ENCODE measurements around the gene HOXD10. TPM values are rescaled to one million over a fixed set of nuclear protein-coding genes. Genes with fewer than 3 reads are reported as not detected.

The HOXD10 gene
- total and polyA plus RNA-seq, 9 of the 15 experiments (the other 6 are each of a cell fraction or from before 2014, with no cell fraction given), result not detected

- Histone ChIP-seq H3K27ac (ENCODE audit: extremely low read depth, low read depth, low read length) (no peak overlapping the region), H3K9me1 (ENCODE audit: control insufficient read depth, insufficient read depth, low read length) (no peaks in the 10 kb centered on the region), H3K4me2 (ENCODE audit: insufficient read depth, low read length) (peak overlapping the region; percentile 29), H3K27me3 (ENCODE audit: control insufficient read depth in 2 of 2, insufficient read depth in 2 of 2, low read length in 2 of 2) (peaks cover 46 to 63% of the 10 kb centered on the region in 2 experiments), H3K4me3 (peak overlapping the region; percentile 27), H3K36me3 (ENCODE audit: control insufficient read depth, insufficient read depth, low read length) (no peaks in the 10 kb centered on the region), H2AFZ (ENCODE audit: low read depth, low read length) (peak overlapping the region; percentile 28; the same call in 1 of the 2 replicates), H3K79me2 (ENCODE audit: control insufficient read depth, insufficient read depth, low read length) (no peaks in the 10 kb centered on the region), H3K9me3 (replicated peaks; ENCODE audit: control insufficient read depth, insufficient read depth, low read depth, low read length) (no peaks in the 10 kb centered on the region), H3K4me1 (replicated peaks in 1 of 2; ENCODE audit: control insufficient read depth in 2 of 2, insufficient read depth in 2 of 2, low read length in 2 of 2) (peaks cover 0 to 21% of the 10 kb centered on the region in 2 experiments; a peak in 2 of 5 replicates), H4K20me1 (replicated peaks; ENCODE audit: control insufficient read depth, insufficient read depth, low read length) (0 out of 2 replicates have a peak, but pooled peaks cover 5% of the 10 kb centered on the region), H3K9ac (ENCODE audit: insufficient read depth in 1 of 2, low read depth in 2 of 2, low read length in 2 of 2) (peak overlapping the region in 1 of 2 experiments; percentile 62; a peak in 2 of 4 replicates)
- BruUV-seq (replicated peaks), result no TSS peak
- FAIRE-seq, result no peak
- peak; percentile 80 for ATAC-seq
- intact Hi-C loops (cut with micrococcal nuclease), result no loop called here
- peak; percentile 49 to 66 (median 61) for DNase-seq (ENCODE audit: extremely low read depth in 1 of 4, low spot score in 3 of 4)
- POLR2A ChIA-PET, result no interaction called here
- in situ Hi-C loops (cut with MboI), result loop anchor here (25.0 kb wide), 2 partner anchors 682 to 1632 kb away; no protein-coding TSS in a partner anchor
- WGBS (ENCODE audit: insufficient coverage, low coverage, missing lambda C conversion rate), result under 1% methylated on average over 46 of the region's 100 CpGs
- CTCF ChIA-PET (ENCODE audit: low intra/inter-chr PET ratio), result no interaction called here
- no peak for TF ChIP-seq MYNN (IDR thresholded peaks at IDR 0.05)
- TF ChIP-seq MYNN (CRISPR knock-in tag; IDR thresholded peaks at IDR 0.05), result no peak
- no peak for TF ChIP-seq FOXJ3 (CRISPR knock-in tag; IDR thresholded peaks at IDR 0.05)
- no peak for TF ChIP-seq ARID2 (IDR thresholded peaks at IDR 0.05)
- no peak for TF ChIP-seq SMARCA5 (IDR thresholded peaks at IDR 0.05)
- no peak for TF ChIP-seq ZNF592 (IDR thresholded peaks at IDR 0.05)
- no peak for TF ChIP-seq SMARCB1 (IDR thresholded peaks at IDR 0.05; ENCODE audit: insufficient read length, low read depth)
- no peak for TF ChIP-seq TAF1 (IDR thresholded peaks at IDR 0.05; ENCODE audit: control insufficient read depth, extremely low read depth, insufficient read depth, low read length, severe bottlenecking)
- TF ChIP-seq, protein P1, sequence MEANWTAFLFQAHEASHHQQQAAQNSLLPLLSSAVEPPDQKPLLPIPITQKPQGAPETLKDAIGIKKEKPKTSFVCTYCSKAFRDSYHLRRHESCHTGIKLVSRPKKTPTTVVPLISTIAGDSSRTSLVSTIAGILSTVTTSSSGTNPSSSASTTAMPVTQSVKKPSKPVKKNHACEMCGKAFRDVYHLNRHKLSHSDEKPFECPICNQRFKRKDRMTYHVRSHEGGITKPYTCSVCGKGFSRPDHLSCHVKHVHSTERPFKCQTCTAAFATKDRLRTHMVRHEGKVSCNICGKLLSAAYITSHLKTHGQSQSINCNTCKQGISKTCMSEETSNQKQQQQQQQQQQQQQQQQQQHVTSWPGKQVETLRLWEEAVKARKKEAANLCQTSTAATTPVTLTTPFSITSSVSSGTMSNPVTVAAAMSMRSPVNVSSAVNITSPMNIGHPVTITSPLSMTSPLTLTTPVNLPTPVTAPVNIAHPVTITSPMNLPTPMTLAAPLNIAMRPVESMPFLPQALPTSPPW (CRISPR knock-in tag; IDR thresholded peaks at IDR 0.05), result peak; percentile 67
- TF ChIP-seq ZNF41 (CRISPR knock-in tag; conservative IDR thresholded peaks at IDR 0.05), result no peak
- 0 out of 2 replicates have a peak, but pooled peaks have one; percentile 14 for TF ChIP-seq ATF7 (IDR thresholded peaks at IDR 0.05)
- TF ChIP-seq CEBPZ (IDR thresholded peaks at IDR 0.05; ENCODE audit: borderline replicate concordance, low read depth, low read length), result no peak
- no peak for TF ChIP-seq ZNF184 (CRISPR knock-in tag; IDR thresholded peaks at IDR 0.05)
Measured at GRCh38 chr2:176130147-176130956, 13.8 kb downstream of the HOXD10 start.
